NCI-H128 (cell line): ENCODE data around the gene IL19.

Experiments used
- DNase-seq: peaks from one replicate; lab custom pipeline; 2025; ENCODE audit not compliant: unreplicated experiment; lab: John Stamatoyannopoulos, UW

The IL19 gene

DNA sequence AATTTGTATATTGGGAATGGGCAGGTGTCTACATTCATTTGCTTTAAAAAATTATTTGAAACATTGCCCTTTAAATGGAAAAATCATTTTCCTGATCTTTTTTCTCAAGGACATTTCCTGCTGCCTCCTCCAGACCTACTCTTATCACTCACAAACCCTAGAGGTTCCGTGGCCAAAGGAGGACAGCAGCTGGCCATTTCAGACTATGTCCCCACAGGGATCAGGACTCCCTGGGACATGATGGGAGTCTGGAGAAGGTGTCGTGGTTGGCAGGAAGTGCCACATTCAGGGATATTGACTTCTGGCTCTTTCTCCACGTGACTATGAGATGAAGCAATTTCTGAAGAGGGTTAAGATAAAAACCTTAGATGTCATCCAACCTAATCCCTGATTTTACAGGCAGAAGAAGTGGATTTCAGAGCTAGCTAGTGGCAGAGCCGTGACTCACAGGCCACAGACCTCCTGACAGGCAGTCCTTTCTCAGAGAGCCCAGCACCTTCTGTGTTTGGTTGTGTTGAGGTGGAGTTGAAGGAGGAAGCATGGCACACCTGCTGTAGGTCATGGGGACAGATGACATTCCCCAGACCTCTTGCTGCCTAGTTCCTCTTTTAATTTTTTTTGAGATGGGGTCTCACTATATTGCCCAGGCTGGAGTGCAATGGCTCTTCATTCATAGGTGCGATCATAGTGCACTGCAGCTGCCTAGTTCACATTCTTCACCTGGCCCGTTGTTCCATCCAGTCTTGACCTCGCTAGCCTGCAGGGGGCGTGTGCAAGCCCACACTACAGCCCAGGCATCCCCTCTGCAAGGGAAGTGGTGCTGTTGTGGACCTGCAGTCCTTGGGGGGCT lies 27.2 kb downstream of the IL19 start:
- no peak for DNase-seq

DNA sequence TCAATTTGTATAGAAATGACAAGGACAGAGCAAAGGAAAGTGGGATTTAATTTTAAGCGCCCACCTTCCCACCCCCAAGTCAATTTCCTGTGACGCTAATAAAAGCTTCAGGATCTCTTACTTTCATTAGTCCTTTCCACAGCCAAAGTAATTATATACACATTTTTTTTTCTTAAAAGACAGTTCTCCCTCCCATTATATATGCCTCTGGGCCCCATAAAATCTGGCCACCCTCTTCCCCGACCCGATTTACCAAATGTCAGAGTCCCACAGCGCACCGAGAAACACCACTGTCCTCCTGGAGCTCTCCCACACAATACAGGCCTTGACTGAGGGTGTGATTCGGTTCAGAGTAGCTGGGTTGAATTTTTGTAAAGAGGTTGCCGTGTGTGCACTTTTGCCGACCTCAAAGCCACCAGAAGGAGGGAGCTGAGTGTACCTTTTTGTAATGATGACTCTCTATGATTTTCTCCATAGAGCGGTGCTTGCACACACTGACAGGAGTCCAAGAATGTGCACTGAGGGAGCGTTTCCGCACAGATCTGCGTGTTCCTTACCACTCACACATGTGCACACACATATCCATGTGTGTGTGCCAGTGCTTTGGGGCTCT lies 27.9 kb downstream of the IL19 start:
- DNase-seq: no peak

DNA sequence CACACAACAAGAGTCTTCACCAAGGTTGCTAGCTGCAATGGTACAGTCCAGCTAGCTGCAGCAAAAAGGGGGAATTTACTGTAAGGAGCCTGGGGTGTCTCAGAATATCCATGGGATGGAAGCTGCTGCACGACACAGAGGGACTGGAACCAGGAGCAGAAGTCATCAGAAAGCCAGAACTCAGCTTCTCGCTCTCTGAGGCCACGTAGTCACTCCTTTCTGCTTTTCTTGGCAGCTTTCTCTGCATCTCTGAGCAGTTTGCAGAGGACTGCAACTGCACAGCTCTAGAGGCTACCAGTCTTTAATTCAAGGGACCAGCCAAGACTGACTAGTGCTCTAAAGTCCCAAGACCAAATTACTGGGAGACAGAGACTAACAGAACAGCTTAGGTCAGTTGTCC lies 28.7 kb downstream of the IL19 start:
- DNase-seq: no peak

DNA sequence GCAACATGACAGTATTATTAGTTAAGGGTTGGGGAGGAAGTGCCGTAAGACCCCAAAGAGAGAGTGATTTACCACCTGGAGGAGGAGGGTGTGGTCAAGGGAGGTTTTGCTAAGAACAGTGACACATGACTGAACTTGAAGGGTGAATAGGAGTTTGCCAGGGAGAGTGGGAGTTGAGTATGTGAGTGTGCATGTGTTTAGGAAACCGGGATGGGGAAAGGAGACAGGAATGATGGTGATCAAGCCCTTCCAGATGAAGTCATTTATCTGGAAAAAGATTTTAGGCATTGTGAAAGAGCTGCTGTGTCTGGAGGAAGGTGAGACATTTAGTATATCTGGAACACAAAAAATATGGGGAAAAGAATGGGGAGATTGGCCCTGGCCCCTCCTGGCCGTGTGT lies 29.8 kb downstream of the IL19 start:
- DNase-seq: no peak

DNA sequence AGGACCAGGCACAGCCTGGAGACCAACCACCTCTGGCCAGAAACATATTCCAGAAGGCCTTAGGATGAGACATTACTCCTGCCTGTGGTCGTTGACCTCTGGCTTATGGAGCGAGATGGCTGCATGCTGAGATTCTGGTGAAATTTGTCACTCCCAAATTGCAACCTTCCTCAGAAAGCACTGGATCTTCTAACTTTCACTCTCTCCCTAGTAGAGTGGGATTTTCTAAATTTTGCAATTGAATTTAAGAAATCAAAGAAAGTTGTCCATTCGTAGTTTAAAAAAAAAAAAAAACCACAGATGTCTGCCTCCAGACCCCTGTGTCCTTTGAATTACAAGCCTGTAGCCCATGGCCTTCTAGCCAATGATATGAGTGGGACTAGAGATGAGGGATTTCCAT lies 30.3 kb downstream of the IL19 start:
- DNase-seq: no peak

DNA sequence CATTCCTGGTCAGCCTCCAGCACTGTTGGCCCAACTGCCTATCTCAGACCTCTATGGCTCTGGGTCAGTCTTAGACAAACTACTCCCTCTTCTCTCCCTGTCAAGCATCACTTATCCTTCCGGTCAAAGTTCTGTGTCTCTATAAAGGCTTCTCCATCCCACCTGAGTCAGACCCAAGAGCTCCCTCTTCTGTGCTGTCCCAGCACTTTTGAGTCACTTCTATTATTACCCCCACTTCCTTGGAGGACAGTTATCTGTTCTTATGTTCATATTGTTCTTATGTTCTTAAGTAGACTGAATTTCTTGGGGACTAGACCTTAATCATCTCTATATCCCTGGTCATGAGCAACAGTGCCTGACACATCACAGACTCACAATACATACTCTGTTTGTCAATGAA lies 30.9 kb downstream of the IL19 start:
- no peak for DNase-seq

DNA sequence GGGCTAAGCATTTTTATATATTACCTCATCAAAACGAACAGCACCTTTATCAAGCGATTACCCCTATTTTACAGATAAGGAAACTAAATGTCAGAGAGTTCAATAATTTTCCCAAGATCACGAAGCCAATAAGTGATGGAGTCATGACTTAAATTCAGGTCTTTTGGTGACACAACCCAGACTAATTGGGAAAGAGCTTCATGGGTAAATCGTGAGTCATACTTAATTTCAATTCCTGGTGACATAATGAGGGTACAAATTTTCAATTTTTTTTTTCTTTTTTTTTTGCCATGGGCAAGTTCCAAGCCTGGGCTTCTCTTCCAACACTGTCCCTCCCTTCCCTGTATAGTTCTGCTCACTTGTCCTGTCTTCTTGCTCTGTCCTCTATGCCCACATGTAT lies 31.8 kb downstream of the IL19 start:
- DNase-seq: no peak

DNA sequence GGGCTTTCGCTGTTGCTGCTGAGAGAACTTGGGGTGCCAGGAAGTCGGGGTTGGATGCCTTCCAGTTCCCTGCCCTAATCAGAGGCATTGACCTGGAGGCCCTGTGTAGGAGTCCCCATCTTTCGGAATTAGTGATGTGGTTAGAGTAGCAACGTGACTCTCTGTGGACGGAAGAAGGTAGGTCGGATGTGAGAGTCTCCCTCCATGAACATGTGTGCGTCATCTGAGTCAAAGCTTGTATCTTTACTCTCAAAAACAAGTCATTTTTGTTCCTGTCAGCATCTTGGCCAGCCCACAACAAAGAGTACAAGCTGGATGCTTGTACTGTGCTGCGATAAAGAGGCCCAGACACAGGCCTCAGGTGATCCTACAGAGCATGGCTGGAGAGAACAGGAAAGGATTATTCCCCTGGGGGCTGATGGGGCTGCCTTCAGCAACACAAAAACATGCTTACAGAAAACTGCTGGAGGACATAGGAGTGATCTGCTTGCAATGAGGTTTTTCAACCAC lies 32.7 kb downstream of the IL19 start:
- no peak for DNase-seq

DNA sequence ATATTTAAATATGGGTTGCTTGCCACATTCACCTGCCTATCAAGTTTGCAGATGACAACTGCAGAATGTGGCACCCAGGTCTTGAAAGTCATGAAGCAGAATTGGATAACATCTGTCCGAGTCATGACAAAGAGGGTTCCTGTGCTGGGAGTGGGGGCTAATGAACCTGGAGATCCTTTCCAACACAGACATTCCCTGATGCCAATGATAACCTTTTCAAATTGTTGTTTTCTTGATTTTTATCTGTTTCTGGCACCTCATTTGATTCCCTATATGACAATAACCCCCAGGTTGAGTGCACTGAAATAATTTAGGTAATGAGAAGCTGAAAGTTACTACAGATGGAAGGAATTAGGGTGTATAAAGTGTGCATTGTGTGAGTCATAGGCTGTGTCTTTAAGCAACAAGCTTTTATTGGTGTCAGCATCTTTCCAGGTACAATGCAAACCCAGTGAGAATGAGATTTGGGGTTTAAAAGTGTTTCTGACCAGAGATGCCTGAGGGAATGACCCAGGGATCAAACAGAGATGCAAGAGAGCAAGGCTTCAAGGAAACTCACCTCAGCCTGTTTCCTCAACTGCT lies 33.7 kb downstream of the IL19 start:
- no peak for DNase-seq

DNA sequence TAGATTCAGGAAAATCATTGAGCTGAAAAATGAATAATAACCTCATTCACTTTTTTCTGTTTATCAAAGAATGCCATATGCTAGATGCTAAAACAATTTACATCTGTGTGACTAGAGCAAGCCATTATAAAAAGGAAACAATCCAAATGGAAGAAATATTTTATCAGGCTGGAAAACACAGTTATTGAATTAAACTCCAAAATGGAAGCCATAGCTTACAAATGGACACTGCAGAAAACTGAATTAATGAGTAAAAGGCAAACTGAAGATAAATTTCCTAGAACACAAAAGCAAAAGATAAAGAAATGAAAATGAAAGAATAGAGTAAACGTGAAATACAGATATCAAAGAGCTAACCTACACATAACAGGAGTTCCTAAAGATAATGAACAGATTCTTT lies 34.8 kb downstream of the IL19 start:
- DNase-seq: no peak

DNA sequence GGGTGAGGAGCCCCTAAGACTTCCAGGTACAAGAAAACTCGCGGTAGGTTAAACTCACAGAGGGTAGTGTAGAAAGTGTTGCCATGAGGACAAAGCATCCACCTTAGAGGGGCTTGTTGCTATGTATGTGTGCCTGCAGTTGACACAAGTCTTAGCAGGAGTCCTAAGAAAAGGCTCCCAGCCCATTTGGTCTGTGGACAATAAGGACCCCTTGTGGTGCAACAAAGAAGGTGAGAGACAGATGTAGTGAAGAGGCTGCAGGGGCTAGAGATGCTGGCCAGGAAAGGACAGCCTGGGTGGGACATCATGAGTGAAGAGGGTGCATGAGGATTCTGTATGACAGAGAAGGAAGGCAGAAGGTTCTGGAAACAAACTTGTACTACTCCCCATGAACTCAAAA lies 38.0 kb downstream of the IL19 start:
- no peak for DNase-seq

DNA sequence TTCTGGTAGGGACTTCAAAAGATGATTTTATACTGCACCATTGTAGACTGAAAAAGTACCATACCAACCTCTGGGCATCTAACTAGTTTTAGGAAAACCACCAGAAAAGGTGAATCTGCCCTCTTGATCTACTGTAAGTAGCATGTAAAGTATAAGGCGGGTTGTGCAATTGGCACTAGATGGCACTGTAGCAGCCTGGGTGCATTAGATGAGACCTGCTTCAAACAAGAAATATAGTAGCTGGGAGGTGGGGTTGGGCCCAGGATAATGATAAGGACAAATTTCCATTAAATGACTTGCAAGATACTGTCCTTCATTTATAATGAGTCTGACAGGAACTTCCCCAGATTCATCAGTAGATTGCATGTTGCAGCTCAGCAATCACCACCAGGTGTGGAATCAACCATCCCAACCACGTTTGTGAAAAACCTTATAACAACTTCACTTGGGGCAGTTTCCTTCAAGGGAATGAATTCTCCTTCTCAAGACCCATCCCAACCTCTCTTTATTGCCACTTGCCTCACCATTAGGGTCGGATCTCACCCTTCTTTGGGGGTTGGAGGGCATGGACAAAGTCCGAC lies 39.0 kb downstream of the IL19 start:
- no peak for DNase-seq

DNA sequence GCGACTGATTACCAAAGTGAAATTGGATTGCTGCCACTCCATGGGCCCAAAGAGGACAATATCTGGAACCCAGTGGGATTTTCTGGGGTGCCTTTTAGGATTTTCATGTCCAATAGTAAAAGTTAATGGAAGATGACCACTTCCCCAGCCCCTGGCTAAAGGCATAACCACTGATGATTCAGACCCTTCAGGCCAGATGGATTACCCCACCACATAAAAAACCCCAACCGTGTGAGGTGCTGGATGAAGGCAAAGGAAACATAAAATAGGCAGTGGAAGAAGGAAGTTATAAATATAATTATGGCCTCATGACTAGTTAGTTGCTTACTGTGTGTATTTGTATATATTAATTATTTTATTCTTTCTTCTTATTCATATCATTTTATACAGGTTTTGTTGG lies 41.9 kb downstream of the IL19 start:
- no peak for DNase-seq

DNA sequence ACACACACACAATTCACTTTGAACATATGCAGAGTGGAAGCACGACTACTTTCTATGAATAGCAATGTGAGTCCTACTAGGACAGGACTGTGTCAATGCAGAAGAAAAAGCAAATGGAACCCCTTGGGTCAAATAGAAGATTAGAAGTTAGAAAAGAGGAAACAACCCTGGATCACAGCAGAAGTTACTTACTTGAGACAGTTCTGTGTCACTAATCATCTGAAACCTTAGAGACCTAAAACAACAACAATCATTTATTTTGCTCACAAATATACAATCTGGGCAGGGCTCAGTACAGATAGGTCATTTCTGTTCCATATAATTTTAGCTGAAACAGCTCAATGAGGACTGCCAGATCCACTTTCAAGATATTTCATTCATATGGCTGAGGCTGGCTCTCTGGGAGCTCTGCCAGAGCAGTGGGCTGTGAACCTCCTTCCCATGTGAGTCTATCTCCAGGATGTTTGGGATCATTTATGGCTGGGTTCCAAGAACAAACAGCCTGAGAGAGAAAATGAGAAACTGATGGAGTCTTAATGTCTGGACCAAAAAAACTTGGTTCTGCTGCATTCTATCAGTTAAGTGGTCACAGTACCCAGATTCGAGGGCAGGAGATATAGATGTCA lies 44.3 kb downstream of the IL19 start:
- DNase-seq: no peak

DNA sequence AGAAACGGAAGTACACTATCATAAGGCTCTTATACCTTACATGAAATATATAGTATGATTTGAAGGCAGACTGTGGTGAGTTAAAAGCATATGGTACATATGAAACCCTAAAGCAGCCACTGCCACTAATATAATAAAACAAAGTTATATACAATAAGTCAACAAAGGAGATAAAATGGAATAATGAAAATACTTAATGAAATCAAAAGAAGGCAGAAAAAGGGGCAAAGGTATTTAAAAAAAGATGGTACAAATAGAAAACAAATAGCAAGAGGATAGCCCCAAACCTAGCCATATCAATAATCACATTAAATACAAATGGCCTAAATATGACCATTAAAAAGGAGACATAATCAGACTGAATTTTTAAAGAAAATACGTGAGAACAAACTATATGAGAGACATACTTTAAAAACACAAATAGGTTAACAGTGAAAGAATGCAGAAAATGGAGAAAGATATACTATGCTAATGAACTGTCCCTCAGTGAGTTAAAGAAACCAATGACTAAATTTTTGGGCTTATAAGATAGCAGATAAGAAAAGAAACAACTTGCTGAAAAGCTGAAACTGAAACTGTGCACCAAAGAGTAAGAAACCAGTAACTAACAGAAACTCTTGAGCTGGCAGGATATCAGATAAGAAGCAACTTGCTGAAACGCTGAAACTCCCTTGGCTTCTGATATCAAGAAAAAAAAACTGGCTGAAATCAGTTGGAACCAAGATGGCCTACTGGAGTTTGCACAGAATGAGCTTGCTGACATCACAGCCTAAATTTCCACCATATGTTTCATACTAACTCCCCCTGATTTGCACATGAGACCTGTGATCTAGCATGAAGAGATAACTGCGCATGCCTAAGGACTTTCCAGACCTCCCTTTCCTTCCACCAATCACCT lies 46.1 kb downstream of the IL19 start:
- no peak for DNase-seq

DNA sequence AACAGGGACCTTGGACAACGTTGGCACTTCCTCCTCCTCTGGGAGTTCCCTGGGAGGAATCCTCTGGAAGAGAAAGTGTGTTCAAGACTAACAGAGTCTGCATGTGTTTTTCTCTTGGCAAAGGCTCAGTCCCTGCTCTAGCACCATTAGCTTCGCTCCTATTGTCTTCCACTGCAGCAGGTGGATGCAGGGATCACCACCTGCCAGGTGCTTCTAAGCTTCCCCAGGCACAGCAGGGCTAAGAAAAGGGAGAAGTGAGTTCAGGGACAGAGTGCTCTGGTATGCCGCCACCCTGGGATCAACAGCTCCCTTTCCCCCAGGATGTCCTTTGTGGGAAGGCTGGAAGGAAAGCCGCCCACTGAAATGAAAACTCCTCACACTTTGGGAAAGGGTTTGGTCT lies 50.9 kb downstream of the IL19 start:
- no peak for DNase-seq

DNA sequence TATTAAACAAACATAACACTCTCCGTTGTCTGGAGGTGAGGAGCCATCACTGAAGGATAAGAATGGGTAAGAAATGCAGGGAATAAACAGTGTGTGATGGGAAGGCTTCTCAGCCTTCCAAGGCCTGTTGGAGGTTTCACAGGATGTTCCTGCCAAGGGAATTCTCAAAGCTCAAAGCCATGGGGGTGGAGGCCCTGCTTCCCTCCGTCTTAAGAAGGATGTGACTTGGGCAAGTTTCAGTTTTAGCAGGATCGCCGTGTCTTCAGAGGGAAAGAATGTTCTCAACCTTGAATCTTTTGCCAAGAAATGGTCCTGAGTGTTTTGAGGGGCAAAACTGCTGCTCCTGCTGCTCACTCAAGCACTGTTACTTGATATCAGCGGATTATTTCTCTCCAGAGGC lies 53.2 kb downstream of the IL19 start:
- DNase-seq: no peak

DNA sequence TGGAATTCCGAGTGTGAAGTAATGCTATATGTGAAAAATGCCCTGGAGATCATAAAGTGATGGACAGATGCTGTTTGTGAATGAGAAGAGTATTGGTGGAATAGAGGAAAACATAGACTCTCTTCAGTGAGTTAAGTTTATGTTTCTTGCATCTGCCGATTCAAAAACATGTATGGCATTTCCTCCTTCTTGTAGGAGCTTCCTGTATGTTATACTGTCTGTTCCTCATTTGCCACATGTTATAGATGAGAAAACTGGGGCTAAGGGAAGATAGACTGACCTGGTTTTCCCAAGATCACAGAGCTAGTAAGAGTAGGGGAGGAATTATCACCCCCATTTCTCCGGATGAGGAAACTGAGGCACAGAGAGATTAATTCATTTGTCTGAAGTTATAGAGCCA lies 53.8 kb downstream of the IL19 start:
- no peak for DNase-seq

DNA sequence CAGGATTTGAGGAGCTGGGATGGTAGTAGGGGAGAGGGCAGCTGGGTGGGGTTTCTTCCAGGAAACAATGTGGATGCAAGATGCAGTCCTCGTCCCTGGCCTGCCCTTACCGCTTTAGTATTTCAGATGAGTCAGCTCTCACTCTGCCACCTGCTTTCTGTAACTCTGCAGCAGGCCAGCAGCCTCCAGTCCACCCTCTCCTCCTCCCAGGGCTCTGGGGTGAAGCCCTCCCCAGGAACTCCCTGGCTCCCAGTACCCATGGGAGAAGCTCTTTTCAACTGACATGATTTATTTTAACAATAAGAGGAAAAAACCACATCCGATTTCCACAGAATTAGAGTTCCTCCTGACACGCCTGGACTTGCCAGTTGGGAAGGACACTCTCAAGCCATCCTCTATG lies 55.8 kb downstream of the IL19 start:
- no peak for DNase-seq

DNA sequence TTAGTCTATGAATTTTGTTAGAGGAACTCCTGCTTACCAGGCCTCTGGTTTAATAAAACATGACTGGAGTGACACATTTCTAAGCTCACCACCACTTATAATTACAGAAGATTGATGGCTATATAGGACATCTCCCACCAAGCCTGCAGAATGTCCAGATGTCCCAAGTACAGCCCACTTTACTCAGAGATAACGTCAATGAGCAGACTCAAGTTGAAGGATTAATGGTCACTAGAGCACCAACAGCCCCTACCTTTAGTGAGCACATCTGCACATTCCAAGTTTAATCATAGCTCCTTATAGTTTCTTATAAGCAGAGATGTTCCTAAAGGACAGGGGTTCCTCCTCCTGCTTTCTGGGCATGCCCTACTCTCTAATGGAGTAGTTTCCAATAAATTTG lies 57.5 kb downstream of the IL19 start:
- no peak for DNase-seq

DNA sequence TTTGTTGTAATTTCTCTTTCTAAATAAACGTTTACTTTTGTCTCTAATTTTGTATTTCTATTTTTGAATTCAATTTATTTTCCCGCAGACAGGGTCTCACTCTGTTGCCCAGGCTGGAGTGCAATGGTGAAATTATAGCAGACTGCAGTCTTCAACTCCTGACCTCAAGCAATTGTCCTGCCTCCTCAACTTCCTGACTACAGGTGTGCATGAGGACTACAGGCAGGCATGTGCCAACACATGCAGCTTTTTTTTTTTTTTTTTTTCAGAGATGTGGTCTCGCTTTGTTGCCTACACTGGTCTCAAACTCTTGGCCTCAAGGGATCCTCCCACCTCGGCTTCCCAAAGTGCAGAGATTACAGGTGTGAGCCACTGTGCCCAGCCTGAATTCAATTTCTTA lies 58.2 kb downstream of the IL19 start:
- DNase-seq: no peak
